Fibroblast of lung (primary cell): ENCODE results near the gene MCF2L2.

ENCODE experiments used
- CTCF ChIP-seq, 2 donors: IDR thresholded peaks in 1 of 2; conservative IDR thresholded peaks in 1 of 2; 1 replicate in 1 of 2; 2 replicates in 1 of 2; pipeline ENCODE4 v1.5.1; 2011 to 2012; ENCODE audit warnings: low read length in 2 of 2, control low read depth in 1 of 2, inconsistent platforms in 1 of 2, low read depth in 1 of 2, mild to moderate bottlenecking in 1 of 2
- EZH2 ChIP-seq: IDR thresholded peaks from 2 replicates; pipeline ENCODE4 v1.5.1; 2012; ENCODE audit warnings: low read length, control low read depth, mild to moderate bottlenecking; ENCODE audit errors: missing control alignments

- TF ChIP-seq CTCF (conservative IDR thresholded peaks at IDR 0.05 in 1 of 2, IDR thresholded peaks at IDR 0.05 in 1 of 2; ENCODE audit: low read depth in 1 of 2, low read length in 2 of 2) (no peak), EZH2 (no peak)
Observed at GRCh38 chr3:183163563-183163962, 264.9 kb downstream of the MCF2L2 start.
